HG02840 (cell line): ENCODE measurements around the gene RBM4B.
A peak's percentile ranks its signal among the peaks of the same experiment; 100 is the strongest.
"Not testable (repeated sequence)": the region's sequence is repeated elsewhere in the genome, so short reads cannot be mapped to it uniquely, and the experiment has no call there.

ENCODE experiments used
- ATAC-seq: cut with Tn5 transposase; IDR thresholded peaks from one replicate; pipeline ENCODE4 v1.9.1; 2021; ENCODE audit warnings: mild to moderate bottlenecking, moderate library complexity, moderate number of reproducible peaks; ENCODE audit not compliant: unreplicated experiment, low FRiP score

Gene RBM4B

GRCh38 chr11:66677599-66678375, at the start of gene RBM4B:
RBM4B (minus strand) TSS chr11:66677887; CDS start chr11:66677079, 808 bp downstream.
- peak; percentile 81 for ATAC-seq

DNA sequence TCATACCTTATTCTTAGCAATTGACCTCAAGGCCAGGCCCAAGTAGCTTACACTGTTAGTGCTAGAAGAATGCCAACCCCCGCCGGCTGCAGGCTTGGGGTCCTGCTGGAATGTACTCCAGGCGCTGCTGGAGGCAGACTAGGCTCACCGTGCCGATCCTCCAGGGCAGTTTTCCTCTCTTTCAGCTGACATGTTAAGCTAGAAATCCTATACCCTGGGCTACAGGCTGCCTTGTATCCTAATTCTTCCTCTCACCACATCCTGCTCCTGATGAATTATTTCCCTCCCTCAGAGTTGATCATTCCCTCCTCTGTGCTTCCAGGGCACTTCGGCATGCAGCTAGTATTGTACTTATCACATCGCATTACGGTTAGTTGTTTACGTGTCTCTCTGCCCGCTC, 48.0 kb upstream of the RBM4B start:
- ATAC-seq = no peak

- no peak for ATAC-seq
Observed at GRCh38 chr11:66725114-66725513, 47.4 kb upstream of the RBM4B start.

DNA sequence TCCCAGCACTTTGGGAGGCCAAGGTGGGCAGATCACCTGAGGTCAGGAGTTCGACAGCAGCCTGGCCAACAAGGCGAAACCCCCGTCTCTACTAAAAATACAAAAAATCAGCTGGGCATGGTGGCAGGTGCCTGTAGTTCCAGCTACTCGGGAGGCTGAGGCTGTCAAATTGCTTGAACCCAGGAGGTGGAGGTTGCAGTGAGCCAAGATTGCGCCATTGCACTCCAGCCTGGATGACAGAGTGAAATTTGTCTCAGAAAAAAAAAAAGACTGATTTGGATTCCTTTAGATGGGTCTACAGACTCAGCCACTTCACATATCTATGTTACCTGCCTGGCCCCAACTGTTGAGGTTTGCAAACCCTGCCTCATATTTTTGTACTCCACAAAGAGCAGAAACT, 46.5 kb upstream of the RBM4B start:
- ATAC-seq = not testable (repeated sequence)

DNA sequence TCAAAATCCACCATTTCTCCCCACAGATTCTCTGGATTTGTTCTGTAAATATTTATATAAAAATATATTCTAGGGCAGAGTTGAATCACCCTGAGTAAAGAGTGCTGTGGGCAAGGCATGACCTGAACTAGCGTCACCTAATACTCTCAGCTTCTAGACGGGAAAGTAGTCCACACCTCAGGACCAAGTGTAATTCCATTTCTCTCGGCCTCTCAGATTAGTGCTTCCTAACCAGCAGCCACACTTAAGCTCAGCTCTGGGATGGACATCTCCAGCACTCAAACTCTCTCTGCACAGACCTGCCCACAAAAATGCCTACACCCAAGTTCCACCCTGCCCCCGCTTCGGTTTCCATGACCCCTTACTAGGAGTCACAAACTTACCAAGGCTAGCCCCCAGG, 46.0 kb upstream of the RBM4B start:
- no peak for ATAC-seq

DNA sequence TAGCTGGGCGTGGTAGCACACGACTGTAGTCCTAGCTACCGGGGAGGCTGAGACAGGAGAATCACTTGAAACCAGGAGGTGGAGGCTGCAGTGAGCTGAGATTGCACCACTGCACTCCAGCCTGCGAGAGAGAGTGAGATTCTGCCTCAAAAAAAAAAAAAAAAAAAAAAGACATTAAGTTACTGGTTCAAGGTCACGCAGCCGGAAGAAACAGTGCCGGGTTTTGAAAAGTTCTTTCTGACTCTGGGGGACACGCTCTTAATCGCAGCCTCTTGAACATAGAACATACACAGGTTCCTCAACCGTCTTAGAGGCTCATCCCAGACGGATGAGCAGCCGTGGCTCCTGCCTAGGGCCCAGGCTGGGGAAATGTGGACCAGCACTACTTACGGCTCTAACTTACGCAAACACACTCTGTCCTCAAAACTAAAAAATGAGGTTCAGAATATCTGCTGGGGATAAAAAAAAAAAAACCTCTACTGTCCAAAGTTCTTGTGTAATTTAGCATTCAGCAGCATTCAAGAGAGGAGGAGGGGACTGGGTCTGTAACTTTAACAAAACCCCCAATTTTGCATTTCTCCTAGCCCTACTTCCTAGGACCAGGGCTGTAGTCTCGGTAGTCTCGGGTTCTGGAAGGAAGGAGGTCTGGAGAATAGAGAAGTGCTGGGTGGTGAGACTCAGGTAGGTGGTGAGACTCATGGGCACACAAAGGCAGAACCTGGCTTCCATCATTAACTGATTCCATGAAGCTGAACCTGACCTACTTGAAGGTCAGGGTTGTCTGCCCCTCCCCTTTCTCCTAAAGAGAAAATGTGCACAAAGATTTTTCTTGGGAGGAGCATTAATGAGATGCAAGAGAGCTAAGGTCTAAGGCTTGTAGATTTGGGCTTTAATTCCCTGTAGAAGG, 45.3 kb upstream of the RBM4B start:
- no peak for ATAC-seq

DNA sequence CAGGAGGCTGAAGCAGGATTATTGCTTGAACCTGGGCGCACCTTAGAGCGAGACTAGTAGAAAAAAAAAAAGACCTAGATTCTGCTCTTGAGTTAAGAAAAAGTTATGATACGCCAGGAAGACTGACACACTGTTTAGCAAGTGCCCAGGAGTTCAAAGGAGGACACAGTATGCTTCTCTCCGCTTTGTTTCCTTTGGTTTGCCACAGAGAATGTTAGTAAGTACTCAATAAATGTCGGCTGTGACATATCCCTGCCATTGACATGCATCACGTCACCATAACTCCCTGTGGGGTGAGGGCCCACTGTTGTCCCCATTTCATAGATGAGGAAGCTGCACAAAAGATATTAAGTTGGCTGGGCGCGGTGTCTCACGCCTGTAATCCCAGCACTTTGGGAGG, 44.3 kb upstream of the RBM4B start:
- no peak for ATAC-seq

GRCh38 chr11:66720899-66721470, 43.3 kb upstream of the RBM4B start:
- no peak for ATAC-seq

DNA sequence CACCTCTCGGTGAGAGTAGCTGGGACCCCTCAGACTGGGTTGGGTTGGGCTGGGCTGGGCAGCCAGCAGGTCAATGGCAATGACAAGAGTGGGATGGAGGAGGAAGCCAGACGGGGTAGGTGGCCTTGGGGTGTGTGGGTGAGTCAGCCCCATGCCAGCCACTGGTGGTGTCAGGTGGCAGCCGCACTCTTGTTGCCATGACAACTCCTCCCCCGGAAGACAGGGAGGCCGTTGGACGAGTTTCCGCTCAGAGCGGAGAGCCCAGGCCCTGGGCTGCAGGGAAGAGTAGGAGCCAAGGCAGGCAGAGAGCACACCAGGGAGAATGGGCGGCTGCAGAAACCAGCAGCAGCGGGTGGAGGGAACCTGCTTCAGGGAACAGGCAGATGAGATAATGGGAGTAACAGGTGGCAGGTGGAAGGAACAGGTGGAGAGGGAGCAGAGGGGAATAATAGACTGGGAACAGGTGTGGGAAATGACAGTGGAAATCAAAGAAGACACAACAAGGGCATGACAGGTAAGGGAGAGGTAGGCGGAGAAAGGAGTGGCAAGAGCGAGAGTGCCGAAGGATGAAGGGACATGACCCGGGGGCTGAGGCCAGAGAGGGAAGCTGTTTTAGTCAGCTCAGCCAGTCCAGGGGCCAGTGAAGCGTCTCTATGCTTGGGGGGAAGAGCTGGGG, 42.7 kb upstream of the RBM4B start:
- no peak for ATAC-seq

DNA sequence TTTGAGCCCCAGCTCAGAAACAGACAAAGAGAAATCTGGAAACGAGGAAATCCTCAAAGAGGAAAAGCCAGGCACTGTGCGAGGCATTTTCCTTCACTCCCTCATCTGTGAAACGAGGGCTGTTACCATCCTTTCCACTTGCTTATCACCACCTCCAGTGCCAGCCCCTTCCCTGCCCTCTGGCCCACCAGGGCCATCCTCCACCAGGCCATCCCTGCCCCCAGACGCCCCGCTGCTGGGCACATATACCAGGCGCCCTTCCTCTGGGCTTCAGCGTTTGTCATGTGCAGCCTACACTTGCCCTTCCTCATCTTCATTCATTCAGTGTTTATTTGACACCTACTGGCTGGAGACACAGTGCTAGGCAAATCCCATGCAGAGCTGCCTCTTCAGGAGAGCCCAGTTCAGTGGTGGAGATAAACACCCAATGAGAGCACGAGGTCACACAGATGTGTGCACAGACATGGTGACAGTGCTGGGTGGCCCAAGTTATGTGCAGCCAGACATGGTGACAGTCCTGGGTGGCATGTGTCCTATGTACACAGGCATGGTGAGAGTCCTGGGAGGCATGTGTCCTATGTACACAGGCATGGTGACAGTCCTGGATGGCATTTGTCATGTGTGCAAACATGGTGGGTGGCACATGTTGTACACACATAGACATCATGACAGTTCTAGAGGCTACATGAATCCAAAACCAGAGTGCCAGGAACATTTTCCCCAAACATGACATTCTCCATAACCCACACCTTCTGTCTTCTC, 41.6 kb upstream of the RBM4B start:
- no peak for ATAC-seq

GRCh38 chr11:66718320-66718971, 40.8 kb upstream of the RBM4B start:
- no peak for ATAC-seq

GRCh38 chr11:66717925-66718319, 40.2 kb upstream of the RBM4B start:
- ATAC-seq = no peak

GRCh38 chr11:66716996-66717395, 39.3 kb upstream of the RBM4B start:
- no peak for ATAC-seq

DNA sequence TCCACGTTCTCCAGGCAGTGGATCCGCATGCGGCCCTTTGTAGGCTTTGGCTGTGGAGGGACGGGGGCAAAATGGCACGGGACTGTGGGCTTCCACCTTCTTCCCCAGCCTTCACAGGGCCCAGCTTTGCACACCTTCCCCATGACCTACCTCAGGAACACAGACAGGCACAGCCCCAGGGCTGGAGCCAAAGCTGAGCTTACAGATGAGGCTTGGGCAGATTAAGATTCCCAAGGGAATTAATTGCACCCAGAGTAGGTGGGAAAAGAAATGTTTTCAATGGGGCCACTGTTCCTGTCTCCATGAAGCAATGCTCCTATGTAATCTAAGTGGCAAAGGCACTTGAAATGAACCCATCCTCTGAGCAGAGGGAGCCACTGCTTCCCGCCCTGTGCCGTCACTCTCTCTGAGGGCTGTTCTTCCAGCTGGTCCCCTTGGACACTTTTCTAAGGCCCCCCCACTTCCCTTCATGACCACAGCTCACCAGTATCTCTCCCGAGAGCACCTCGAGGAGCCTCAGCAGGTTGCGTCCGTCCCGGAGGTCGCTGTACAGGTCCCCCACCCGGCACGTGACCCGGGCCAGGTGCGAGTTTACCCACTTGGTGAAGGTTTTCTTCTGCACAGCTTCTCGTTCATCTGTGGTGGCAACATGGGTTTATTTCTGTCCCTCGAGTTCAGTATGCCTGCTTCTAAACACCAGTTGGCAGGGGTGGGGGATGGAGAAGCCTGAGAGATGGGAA, 37.8 kb upstream of the RBM4B start:
- ATAC-seq = no peak

- no peak for ATAC-seq
Observed at GRCh38 chr11:66713746-66714480, 36.2 kb upstream of the RBM4B start.

GRCh38 chr11:66710384-66710930, 32.8 kb upstream of the RBM4B start:
- no peak for ATAC-seq

DNA sequence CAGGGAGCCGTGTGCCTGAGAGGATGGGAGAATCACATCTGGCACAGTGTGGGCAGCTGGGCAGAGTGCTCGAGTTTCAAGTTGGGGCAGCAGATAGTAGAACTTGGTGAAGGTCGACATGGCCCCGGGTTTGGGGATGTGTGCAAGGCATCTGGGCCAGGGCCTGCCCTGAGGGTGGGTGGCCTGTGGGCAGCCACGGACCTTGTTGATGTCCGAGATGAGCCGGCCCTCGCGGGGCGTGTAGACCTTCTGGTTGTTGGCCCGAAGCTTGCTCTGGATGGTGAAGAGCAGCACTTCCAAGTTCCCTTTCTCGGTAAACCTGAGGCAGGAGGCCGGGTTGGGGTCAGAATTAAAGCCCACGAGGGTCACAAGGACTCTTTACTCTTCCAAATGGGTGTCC, 31.0 kb upstream of the RBM4B start:
- no peak for ATAC-seq

DNA sequence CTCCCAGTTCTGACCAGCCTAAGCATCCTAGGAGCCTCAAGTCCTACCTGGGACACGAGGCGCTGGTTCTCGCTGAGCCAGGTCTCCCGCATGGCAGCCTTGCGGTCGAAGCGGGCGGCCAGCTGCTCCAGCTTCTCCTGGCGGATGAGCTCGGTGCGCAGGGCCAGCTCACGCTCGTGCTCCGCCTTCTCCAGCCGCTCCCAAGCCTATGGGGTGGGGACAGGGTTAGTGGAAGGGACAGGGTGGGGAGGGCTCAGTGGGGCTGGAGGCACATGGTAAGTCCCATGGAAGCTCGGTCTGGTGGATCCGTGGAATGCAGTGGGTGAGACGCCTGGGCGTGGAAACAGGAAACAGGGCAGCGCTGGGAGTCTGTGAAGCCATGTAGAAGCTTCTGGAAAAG, 30.4 kb upstream of the RBM4B start:
- no peak for ATAC-seq
